AG10803 (cell line): ENCODE results near the gene ARHGAP18.

Experiments used
- DNase-seq: peaks from one replicate; pipeline ENCODE4 v3.0.0; 2010; ENCODE audit warnings: low read depth
- H3K4me3 ChIP-seq: 2 replicates; pipeline ENCODE4 v1.5.1; 2011; ENCODE audit warnings: mild to moderate bottlenecking, low read length, control low read depth
- TF ChIP-seq, protein P1 (sequence below): conservative IDR thresholded peaks from 2 replicates; pipeline ENCODE4 v1.5.1; 2011; ENCODE audit warnings: mild to moderate bottlenecking, low read length, control low read depth, inconsistent platforms

ARHGAP18 gene

GRCh38 chr6:129708496-129709195 is 1.3 kb downstream of the ARHGAP18 start:
- TF ChIP-seq, protein P1, sequence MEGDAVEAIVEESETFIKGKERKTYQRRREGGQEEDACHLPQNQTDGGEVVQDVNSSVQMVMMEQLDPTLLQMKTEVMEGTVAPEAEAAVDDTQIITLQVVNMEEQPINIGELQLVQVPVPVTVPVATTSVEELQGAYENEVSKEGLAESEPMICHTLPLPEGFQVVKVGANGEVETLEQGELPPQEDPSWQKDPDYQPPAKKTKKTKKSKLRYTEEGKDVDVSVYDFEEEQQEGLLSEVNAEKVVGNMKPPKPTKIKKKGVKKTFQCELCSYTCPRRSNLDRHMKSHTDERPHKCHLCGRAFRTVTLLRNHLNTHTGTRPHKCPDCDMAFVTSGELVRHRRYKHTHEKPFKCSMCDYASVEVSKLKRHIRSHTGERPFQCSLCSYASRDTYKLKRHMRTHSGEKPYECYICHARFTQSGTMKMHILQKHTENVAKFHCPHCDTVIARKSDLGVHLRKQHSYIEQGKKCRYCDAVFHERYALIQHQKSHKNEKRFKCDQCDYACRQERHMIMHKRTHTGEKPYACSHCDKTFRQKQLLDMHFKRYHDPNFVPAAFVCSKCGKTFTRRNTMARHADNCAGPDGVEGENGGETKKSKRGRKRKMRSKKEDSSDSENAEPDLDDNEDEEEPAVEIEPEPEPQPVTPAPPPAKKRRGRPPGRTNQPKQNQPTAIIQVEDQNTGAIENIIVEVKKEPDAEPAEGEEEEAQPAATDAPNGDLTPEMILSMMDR, result no peak
- no peak for DNase-seq
- peak overlapping the region; percentile 78 for H3K4me3 ChIP-seq

GRCh38 chr6:129707882-129708495 is 2.0 kb downstream of the ARHGAP18 start:
- H3K4me3 ChIP-seq, result peak overlapping the region; percentile 78
- DNase-seq, result no peak
- TF ChIP-seq, protein P1, result no peak

GRCh38 chr6:129707028-129707427 is 2.9 kb downstream of the ARHGAP18 start:
- DNase-seq, result no peak
- TF ChIP-seq, protein P1, result no peak
- no peak overlapping the region for H3K4me3 ChIP-seq

DNA sequence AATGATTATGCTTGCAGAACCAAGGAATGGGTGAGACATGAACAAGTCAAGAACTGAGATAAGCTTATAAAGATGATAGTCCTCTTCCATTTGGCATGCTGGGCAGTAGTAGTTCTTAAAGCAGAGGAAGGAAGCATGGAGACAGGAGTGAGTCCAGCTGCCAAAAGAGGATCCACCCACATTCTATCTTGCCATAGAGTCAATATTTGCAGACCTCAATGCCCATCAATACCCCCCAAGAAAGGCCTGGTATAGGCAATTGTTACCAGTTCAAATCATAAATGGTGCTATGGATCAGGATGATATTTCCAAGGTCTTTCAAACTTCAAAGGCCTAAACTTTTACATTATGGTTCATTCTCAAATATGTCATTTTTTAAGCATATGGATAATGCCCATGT is 4.8 kb downstream of the ARHGAP18 start:
- no peak overlapping the region for H3K4me3 ChIP-seq
- no peak for DNase-seq
- TF ChIP-seq, protein P1, result no peak

- TF ChIP-seq, protein P1, result no peak
- DNase-seq, result no peak
- H3K4me3 ChIP-seq, result no peak overlapping the region
Observed at GRCh38 chr6:129704708-129705107, 5.3 kb downstream of the ARHGAP18 start.

DNA sequence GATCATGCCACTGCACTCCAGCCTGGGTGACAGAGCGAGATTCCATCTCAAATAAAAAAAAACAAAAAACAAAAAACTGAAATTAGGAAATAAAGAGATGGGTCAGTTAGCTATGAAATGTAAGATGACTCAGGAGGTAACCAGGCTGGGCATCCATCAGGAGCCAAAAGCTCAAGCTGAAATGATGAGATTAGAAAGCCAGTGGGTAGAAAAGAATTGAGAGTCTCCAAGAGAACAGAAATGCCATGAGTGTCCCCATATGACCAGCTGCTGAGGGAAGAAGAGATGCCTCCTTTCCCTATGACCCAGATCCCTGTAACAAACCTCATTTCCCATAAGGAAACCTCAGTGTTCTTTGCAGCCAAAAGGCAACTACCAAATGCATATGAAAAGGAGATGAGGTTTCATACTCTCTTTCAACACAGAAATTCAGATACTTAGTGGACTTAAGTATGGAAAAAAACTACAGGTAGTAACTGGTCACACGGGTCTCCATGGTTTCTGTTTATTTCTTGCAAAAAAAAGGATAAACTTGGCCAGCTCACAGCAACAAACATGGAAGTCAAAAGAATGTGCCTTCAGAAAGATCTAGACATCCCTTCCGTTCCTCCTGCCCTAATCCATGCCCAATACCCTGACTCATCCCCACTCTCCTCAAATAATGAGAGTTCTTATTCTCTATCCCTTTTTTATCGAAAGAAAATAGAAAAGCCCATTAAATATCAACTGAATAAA is 8.1 kb downstream of the ARHGAP18 start:
- DNase-seq, result peak; percentile 91
- TF ChIP-seq, protein P1, result no peak
- no peak overlapping the region for H3K4me3 ChIP-seq
